CD14-positive monocyte (primary cell): ENCODE results near the gene SOHLH1. TPM values are rescaled to one million over a fixed set of nuclear protein-coding genes. Genes with fewer than 3 reads are reported as not detected.
"Not testable (repeated sequence)": the region's sequence is repeated elsewhere in the genome, so short reads cannot be mapped to it uniquely, and the experiment has no call there.

Source experiments
- DNase-seq, 3 donors: peaks; one replicate each; pipeline ENCODE4 v3.0.0-alpha.2; 2011 to 2022
- H2AFZ ChIP-seq: 2 replicates; pipeline ENCODE4 v1.6.0; 2012; ENCODE audit warnings: mild to moderate bottlenecking, low read depth, low read length, inconsistent platforms; ENCODE audit not compliant: insufficient read depth, poor library complexity, severe bottlenecking
- H3K27ac ChIP-seq, 2 donors: 1 replicate in 1 of 2; 2 replicates in 1 of 2; pipeline ENCODE4 v1.5.1; 2012 to 2013; ENCODE audit warnings: low read length in 2 of 2, control low read depth in 1 of 2, inconsistent platforms in 1 of 2, low read depth in 1 of 2, mild to moderate bottlenecking in 1 of 2
- H3K27me3 ChIP-seq, 2 donors: one replicate each; pipeline versions ENCODE4 v1.6.0 to v1.6.1; 2011 to 2013; ENCODE audit warnings: low read length in 2 of 2; ENCODE audit not compliant: control insufficient read depth in 2 of 2, insufficient read depth in 2 of 2
- H3K36me3 ChIP-seq, 2 donors: replicated peaks in 1 of 2; 1 replicate in 1 of 2; 2 replicates in 1 of 2; pipeline versions ENCODE4 v1.5.1 to v1.6.1; 2012 to 2013; ENCODE audit warnings: low read length in 2 of 2, control low read depth in 1 of 2, inconsistent platforms in 1 of 2, mild to moderate bottlenecking in 1 of 2; ENCODE audit not compliant: insufficient read depth in 2 of 2, control insufficient read depth in 1 of 2
- H3K4me1 ChIP-seq, 2 donors: 1 replicate in 1 of 2; 2 replicates in 1 of 2; pipeline versions ENCODE4 v1.5.1 to v1.6.1; 2012 to 2013; ENCODE audit warnings: low read length in 2 of 2, control low read depth in 1 of 2, inconsistent platforms in 1 of 2, mild to moderate bottlenecking in 1 of 2, moderate library complexity in 1 of 2; ENCODE audit not compliant: insufficient read depth in 2 of 2, control insufficient read depth in 1 of 2
- H3K4me2 ChIP-seq: replicated peaks from 2 replicates; pipeline ENCODE3; 2012; ENCODE audit warnings: low read length, moderate library complexity, mild to moderate bottlenecking; ENCODE audit not compliant: poor library complexity, severe bottlenecking; ENCODE audit errors: extremely low read depth
- H3K4me3 ChIP-seq, 3 experiments: fragments of 200-600 bp in 1 of 3; sonication (generic) in 1 of 3; replicated peaks in 1 of 3; 1 replicate in 2 of 3; 2 replicates in 1 of 3; pipeline ENCODE4 v1.5.1; 2011 to 2013; ENCODE audit warnings: low read length in 3 of 3, mild to moderate bottlenecking in 3 of 3, control low read depth in 2 of 3, low read depth in 2 of 3, inconsistent platforms in 1 of 3, moderate library complexity in 1 of 3
- H3K79me2 ChIP-seq: 2 replicates; pipeline ENCODE4 v1.6.0; 2012; ENCODE audit warnings: mild to moderate bottlenecking, control low read depth, inconsistent platforms, low read length, moderate library complexity; ENCODE audit not compliant: insufficient read depth
- H3K9ac ChIP-seq: 2 replicates; pipeline ENCODE4 v1.6.0; 2017; ENCODE audit warnings: low read length, mild to moderate bottlenecking; ENCODE audit not compliant: insufficient read depth, poor library complexity, severe bottlenecking
- H3K9me3 ChIP-seq, 2 donors: replicated peaks in 1 of 2; 1 replicate in 1 of 2; 2 replicates in 1 of 2; pipeline versions ENCODE4 v1.5.1 to v1.6.1; 2012 to 2013; ENCODE audit warnings: low read length in 2 of 2, control low read depth in 1 of 2; ENCODE audit not compliant: control insufficient read depth in 1 of 2, insufficient read depth in 1 of 2
- H4K20me1 ChIP-seq: 2 replicates; pipeline ENCODE4 v1.6.0; 2012; ENCODE audit warnings: mild to moderate bottlenecking, low read length, control low read depth, moderate library complexity; ENCODE audit not compliant: insufficient read depth
- H3K27ac Mint-ChIP-seq, 7 donors: one replicate each; pipeline ENCODE4 v1.8.0; 2020; ENCODE audit warnings: mild to moderate bottlenecking in 7 of 7, mixed read lengths in 7 of 7, moderate library complexity in 6 of 7, inconsistent platforms in 2 of 7
- H3K27me3 Mint-ChIP-seq, 3 donors: one replicate each; pipeline ENCODE4 v1.8.0; 2021 to 2022; ENCODE audit warnings: low read depth in 3 of 3, mild to moderate bottlenecking in 3 of 3, mixed read lengths in 3 of 3, moderate library complexity in 3 of 3, inconsistent platforms in 1 of 3
- H3K36me3 Mint-ChIP-seq, 2 donors: one replicate each; pipeline ENCODE4 v1.8.0; 2020; ENCODE audit warnings: mixed read lengths in 2 of 2, inconsistent platforms in 1 of 2, mild to moderate bottlenecking in 1 of 2
- H3K4me1 Mint-ChIP-seq: one replicate; pipeline ENCODE4 v1.8.0; 2020; ENCODE audit warnings: mild to moderate bottlenecking, mixed read lengths
- H3K4me3 Mint-ChIP-seq, 2 donors: one replicate each; pipeline ENCODE4 v1.8.0; 2020; ENCODE audit warnings: mild to moderate bottlenecking in 2 of 2, mixed read lengths in 2 of 2, moderate library complexity in 1 of 2
- H3K9me3 Mint-ChIP-seq, 7 donors: one replicate each; pipeline ENCODE4 v1.8.0; 2020 to 2022; ENCODE audit warnings: mixed read lengths in 7 of 7, mild to moderate bottlenecking in 6 of 7, moderate library complexity in 6 of 7, inconsistent platforms in 2 of 7
- CTCF ChIP-seq: fragments of 200-600 bp; IDR thresholded peaks from one replicate; pipeline ENCODE4 v1.8.0; 2022; ENCODE audit warnings: antibody characterized with exemption, mild to moderate bottlenecking
- WGBS: methylation state at CpG from one replicate; pipeline ENCODE4 v1.1.5; 2013; ENCODE audit warnings: missing lambda C conversion rate; ENCODE audit not compliant: insufficient coverage; 5-methylcytosine and 5-hydroxymethylcytosine counted together
- intact Hi-C, 2 donors: fragments of 100-400 bp; cut with micrococcal nuclease; formaldehyde crosslinking; loops; one replicate each; pipeline versions ENCODE4 v1.15.0 to v1.15.1; 2023
- polyA plus RNA-seq, 3 donors: library from polyadenylated mRNA; depleted of rRNA in 1 of 3; unstranded in 2 of 3; stranded (reverse) in 1 of 3; fragments of 300-500 nt in 2 of 3; fragments of >200 nt in 1 of 3; fragmentation: Illumina TruSeq in 2 of 3; gene quantifications; 1 replicate in 2 of 3; 2 replicates in 1 of 3; pipeline ENCODE4 v1.2.3, GENCODE V29; 2012 to 2021

The SOHLH1 gene
- polyA plus RNA-seq, 3 donors: not detected

DNA sequence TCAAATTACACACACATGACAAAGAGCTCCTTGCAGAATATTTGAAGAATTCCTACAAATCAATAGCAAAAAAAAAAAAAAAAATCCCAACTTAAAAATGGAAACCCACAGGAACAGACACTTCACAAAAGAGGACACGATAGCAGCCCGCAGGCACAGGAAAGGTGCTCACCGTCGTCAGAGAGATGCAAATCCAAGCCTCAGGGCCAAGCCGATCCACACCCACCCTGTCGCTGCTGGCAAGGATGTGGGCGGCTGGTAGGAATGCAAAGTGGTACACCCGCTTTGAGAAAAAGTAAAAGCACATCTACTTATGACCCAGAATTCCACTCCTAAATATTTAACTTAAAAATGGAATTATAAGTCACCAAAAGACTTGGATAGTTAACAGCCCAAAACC is 25.3 kb downstream of the SOHLH1 start:
- Histone ChIP-seq H3K27me3 (no peaks in the 10 kb centered on the region), H4K20me1 (no peaks in the 10 kb centered on the region), H3K36me3 (no peaks in the 10 kb centered on the region), H3K27ac (no peak overlapping the region), H3K79me2 (no peaks in the 10 kb centered on the region), H3K4me3 (no peak overlapping the region), H3K9ac (no peak overlapping the region), H3K4me2 (no peak overlapping the region), H3K4me1 (no peaks in the 10 kb centered on the region), H2AFZ (no peak overlapping the region), H3K9me3 (no peaks in the 10 kb centered on the region)
- H3K4me3 Mint-ChIP-seq: no peak overlapping the region
- H3K9me3 Mint-ChIP-seq: peaks cover 0 to 4% (median 2%) of the 10 kb centered on the region in 7 donors
- WGBS: 93% methylated on average over 8 of the region's 8 CpGs
- DNase-seq: no peak
- H3K27me3 Mint-ChIP-seq: peaks cover 2 to 10% (median 6%) of the 10 kb centered on the region in 3 donors
- H3K4me1 Mint-ChIP-seq: no peaks in the 10 kb centered on the region
- H3K36me3 Mint-ChIP-seq: no peaks in the 10 kb centered on the region
- peak overlapping the region in 1 of 7 donors; percentile 58 for H3K27ac Mint-ChIP-seq
- no peak for TF ChIP-seq CTCF
- intact Hi-C loops: no loop called here

- WGBS: 95% methylated on average over 4 of the region's 7 CpGs
- H3K36me3 Mint-ChIP-seq, H2AFZ ChIP-seq, DNase-seq, H3K4me3 Mint-ChIP-seq, H3K4me3 ChIP-seq, H4K20me1 ChIP-seq, H3K9me3 ChIP-seq, H3K4me2 ChIP-seq, H3K27ac Mint-ChIP-seq, H3K27me3 ChIP-seq, H3K27ac ChIP-seq, H3K9ac ChIP-seq, H3K9me3 Mint-ChIP-seq, H3K79me2 ChIP-seq, intact Hi-C loops, H3K4me1 Mint-ChIP-seq, H3K4me1 ChIP-seq, H3K36me3 ChIP-seq: not testable (repeated sequence)
- peaks cover 2 to 11% (median 8%) of the 10 kb centered on the region in 3 donors for H3K27me3 Mint-ChIP-seq
Observed at GRCh38 chr9:135672786-135673185, 26.5 kb downstream of the SOHLH1 start.
